Measurements from ENCODE around the gene SLC2A13.
"Not testable (repeated sequence)": the region's sequence is repeated elsewhere in the genome, so short reads cannot be mapped to it uniquely, and the experiment has no call there.

SLC2A13 gene

DNA sequence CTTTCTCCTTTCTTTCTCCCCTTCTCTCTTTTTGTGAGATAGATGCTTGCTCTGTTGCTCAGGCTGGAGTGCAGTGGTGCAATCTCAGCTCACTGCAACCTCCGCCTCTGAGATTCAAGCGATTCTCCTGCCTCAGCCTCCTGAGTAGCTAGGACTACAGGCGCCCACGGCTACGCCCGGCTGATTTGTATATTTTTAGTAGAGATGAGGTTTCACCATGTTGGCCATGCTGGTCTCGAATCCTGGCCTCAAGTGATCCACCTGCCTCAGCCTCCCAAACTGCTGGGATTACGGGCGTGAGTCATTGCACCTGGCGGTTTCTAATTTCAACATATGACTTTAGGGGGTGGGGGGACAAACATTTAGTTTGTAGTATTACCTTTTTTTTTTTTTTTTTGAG is 293.4 kb downstream of the SLC2A13 start:
- DNase-seq (ENCODE audit: low read depth in 2 of 2), result not testable (repeated sequence)

DNA sequence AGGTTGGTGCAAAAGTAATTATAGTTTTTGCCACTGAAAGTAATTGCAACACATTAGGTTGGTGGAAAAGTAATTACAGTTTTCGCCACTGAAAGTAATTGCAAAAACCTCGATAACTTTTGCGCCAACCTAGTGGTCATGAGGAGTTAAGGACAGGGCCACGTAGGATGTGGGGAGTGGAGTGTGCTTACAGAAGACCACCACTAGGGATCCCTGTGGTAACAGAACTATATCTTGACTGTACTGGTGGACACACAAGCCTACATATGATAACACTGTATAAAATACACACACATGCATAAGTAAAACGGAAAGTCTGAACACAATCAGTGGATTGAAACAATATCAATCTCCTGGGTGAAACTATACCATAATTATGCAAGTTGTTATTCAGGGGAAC is 298.8 kb downstream of the SLC2A13 start:
- no peak for DNase-seq (ENCODE audit: low read depth in 2 of 2)

DNA sequence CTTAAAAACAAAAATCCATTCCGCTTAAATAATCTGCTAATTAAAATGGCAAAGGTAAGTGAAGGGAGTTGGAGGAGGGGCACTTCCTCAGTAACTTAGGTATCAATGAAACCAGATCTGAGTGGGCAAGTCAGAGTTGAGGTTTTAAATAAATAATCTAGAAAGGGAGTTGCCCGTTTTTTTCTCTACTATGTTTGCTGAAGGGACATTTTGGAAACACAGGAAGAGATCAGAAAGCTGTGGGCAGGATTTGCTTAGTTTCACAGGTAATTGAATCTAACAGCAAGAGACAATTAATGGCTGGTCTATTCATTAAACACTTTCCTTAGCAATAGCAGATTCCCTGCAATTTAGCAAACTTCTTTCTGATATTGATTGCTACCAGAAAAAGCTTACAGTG is 300.2 kb downstream of the SLC2A13 start:
- DNase-seq (ENCODE audit: low read depth in 2 of 2), result no peak

GRCh38 chr12:39804898-39805297 is 301.0 kb downstream of the SLC2A13 start:
- DNase-seq (ENCODE audit: low read depth in 2 of 2), result no peak

DNA sequence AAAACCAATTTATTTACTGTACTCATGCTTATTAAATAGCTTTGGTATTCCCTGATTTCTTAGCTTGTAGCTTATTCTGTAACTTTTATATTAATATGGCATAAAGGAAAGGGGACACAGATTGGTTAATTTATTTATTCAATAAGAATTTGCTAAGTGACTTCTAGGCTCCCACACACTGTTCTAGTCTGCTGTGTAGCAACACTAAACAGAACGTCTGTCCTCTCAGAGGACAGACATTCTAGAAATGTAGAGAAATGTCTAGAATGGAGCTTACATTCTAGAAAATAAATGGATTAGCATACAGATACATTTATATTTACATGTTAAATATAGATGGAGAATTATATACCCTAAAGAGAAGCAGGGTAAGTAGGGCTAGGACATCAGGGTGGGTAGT is 301.4 kb downstream of the SLC2A13 start:
- no peak for DNase-seq (ENCODE audit: low read depth in 2 of 2)

GRCh38 chr12:39803151-39803550 is 302.7 kb downstream of the SLC2A13 start:
- DNase-seq (ENCODE audit: low read depth in 2 of 2), result no peak

- no peak for DNase-seq (ENCODE audit: low read depth in 2 of 2)
Observed at GRCh38 chr12:39798977-39799376, 306.9 kb downstream of the SLC2A13 start.

- DNase-seq (ENCODE audit: low read depth in 2 of 2), result no peak
Observed at GRCh38 chr12:39798429-39798828, 307.5 kb downstream of the SLC2A13 start.

DNA sequence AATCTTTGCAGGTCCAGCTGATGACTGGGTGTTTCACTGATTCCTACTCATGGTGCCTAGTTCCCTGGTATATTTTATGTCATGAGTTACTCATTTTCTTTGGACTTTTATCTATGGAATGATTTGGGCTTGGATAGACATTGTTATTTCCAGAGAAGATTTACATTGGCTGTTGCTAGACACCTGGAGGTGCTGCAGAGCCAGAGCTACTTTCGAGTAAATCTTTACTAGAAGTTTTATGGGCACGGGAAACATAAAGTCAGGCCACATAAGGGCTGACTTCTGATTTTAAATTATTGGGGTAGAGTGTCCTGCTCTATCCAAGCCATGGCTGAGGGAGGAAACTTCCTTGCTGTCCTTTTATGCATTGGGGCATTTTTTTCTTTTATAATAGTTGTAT is 310.4 kb downstream of the SLC2A13 start:
- no peak for DNase-seq (ENCODE audit: low read depth in 2 of 2)

DNA sequence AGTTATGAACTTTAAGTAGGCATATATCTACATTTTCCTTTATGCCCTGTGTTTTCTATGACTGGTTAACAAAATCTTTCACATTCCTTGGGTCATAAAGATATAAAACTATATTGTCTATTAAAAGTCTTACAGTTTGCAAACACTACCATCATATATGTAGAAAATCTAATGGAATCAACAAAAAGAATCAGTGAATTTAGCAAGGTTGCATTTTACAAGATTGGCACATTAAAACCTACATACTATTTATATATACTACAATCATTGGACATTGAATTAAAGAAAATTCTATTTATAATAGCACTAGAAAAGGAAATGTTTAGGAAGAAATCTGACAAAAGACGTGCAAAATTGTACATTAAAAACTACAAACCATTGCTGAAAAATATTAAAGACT is 312.9 kb downstream of the SLC2A13 start:
- DNase-seq (ENCODE audit: low read depth in 2 of 2), result no peak

GRCh38 chr12:39788239-39788638 is 317.6 kb downstream of the SLC2A13 start:
- DNase-seq (ENCODE audit: low read depth in 2 of 2), result no peak

DNA sequence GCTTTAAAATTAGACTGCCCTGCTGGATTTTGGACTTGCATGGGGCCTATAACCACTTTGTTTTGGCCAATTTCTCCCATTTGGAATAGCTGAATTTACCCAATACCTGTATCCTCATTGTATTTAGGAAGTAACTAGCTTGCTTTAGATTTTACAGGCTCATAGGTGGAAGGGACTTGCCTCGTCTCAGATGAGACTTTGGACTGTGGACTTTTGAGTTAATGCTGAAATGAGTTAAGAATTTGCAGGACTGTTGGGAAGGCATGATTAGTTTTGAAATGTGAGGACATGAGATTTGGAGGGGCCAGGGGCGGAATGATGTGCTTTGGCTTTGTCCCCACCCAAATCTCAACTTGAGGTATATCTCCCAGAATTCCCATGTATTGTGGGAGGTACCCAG is 320.1 kb downstream of the SLC2A13 start:
- not testable (repeated sequence) for DNase-seq (ENCODE audit: low read depth in 2 of 2)

DNA sequence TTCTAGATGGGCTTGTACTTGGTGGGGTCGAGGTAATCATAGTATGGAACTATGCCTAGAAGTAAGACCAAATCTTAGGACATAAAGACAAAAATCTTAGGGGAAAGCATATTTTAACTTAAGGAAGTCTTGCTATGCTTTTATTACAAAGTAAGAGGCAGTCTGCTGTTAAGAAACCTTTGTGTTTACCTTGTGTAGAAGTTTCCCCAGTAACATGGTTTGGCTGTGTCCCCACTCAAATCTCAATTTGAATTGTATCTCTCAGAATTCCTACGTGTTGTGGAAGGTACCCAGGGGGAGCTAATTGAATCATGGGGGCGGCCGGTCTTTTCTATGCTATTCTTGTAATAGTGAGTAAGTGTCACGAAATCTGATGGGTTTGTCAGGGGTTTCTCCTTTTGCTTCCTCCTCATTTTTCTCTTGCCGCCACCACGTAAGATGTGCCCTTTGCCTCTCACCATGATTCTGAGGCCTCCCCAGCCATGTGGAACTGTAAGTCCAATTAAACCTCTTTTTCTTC is 323.8 kb downstream of the SLC2A13 start:
- no peak for DNase-seq (ENCODE audit: low read depth in 2 of 2)

DNA sequence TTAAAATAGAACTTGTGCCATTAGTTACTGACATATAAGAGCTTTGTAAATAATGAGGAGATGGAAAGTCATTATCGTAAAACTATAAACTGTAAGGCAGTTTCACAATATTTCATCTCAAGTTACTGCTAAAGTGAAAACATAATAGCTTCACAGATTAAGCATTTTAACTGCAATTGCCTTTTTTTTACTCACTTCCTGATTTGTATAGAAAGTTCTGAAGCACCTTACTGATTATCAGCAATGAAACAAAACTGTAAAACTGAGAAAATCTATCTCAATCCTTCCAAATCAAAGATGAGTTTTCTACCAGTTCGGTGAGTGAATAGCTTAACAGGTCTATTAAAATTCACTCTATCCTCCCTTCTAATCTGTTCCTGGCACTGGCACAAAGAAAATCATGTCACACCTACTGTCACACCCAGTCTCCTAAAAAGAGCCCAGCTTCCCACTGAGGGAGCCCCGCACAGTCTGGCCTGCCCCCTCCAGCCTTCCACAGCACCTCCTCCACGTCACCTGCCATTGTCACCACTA is 324.9 kb downstream of the SLC2A13 start:
- no peak for DNase-seq (ENCODE audit: low read depth in 2 of 2)

DNA sequence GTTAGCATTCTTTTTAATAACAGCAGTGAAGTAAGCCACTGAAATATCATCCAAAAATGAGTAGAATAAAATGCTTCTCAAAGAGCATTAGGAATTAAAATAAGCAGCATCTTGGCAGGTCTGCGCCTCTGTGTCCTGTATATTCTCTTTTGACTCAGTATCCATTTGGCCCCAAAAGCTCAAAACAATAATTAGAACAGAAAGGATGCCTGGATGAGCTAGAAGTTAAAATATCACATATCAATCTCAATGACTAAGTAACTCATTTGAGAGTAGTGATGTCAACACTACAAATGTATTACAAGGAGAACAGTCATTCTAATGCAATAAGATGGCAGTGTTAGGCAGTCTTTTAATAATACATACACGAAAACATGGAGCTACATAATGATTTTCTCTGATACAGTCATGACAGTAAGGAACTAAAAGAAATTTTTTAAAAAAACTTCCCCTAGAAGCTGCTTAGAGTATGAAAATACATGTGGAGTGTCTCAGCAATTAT is 325.4 kb downstream of the SLC2A13 start:
- DNase-seq (ENCODE audit: low read depth in 2 of 2), result no peak

DNA sequence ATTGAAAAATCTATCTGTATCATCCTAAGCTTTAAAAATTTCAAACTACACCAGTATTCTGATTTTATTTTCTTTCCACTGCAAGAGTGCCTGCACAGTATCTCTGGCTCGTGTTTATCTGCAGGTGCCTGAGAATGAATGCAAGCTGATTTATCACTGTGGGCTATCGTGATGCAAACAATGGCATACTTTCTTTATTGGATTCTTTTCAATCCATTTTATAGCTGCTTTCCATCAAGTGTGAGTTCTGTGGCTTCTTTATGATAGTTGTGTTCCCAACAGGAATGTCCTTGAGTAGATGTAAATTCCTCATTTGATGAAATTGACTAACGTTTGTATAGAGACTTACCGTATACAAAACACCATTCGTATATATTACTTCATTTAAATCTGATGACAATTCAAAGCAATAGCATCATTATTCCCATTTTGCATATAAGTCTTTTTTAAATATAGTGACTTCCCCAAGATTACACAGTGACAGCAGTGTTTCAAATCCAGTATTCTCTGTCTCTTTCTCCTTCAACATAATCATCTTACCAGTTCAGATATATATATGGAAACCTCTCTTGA is 326.0 kb downstream of the SLC2A13 start:
- no peak for DNase-seq (ENCODE audit: low read depth in 2 of 2)

DNA sequence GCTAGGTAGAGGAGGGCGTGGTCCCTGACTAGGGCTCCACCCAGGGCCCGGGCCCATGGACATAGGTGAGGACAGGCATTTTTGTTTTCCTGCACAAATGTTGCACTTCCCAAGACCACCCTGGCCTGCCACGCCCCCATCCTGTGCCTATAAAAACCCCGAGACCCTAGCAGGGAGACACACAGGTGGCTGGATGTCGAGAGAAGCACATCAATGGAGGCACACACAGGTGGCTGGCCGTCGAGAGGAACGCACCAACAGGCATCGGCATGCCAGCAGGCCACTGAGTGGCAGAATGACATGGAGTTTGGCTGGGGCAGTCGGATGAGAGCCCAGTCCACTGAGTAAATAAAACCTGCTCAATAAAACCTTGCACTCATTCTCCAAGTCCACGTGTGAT is 328.4 kb downstream of the SLC2A13 start:
- DNase-seq (ENCODE audit: low read depth in 2 of 2), result no peak

DNA sequence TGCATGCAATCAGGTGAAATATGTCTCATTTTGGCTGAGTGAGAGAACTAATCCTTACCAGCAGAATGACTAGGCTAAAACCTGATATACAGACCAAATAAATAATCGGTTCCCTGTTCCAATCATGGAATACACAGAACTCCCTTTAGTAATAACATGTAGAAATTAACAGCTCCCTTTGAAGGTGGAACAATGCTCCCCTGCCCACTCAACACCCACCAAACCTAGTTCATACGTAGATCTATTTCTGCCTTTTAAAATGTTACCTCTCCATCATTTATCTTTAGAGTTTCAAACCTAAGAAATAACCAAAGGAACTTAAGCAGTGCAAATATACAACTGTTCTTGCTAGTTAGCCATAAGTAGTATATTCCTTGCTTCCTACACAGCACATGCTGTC is 332.6 kb downstream of the SLC2A13 start:
- no peak for DNase-seq (ENCODE audit: low read depth in 2 of 2)

DNA sequence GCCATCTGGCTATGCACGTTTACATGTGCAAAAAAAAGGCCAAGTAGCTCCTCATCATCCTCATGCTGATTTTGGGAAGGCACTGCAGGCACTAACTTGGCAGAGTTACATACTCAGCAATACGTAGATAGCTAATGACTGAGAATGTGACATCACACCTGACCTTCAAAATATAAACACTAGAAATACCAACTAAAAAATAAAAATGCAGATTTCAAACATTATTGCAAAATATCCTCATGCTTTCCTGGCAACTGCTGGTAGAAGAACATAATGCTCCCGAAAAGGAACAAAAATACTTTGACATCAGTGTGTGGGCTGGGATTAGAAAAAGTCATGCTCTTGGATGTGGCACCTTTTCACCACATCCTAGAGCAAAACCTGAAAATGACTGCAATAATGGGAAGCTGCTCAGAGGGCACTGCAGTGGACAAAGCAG is 333.0 kb downstream of the SLC2A13 start:
- no peak for DNase-seq (ENCODE audit: low read depth in 2 of 2)

DNA sequence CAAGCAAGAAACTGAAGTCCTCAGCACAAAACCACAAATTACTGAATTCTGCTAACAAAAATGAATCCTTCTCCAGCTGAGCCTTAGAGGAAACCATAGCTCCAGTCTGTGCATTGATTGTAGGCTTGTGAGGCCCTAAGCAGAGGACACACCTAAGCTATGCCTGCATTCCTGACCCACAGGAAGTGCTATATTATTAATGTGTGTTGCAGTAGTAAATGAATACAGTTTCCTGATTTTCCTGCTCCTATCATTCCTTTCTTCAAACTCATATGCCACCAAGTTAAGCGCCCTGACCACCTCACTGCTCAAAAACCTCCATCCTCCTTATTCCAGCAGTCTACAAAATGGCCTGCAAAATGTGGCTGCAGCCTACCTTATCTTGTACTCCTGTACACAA is 334.4 kb downstream of the SLC2A13 start:
- DNase-seq (ENCODE audit: low read depth in 2 of 2), result no peak

GRCh38 chr12:39764944-39765560 is 340.8 kb downstream of the SLC2A13 start:
- DNase-seq (ENCODE audit: low read depth in 2 of 2), result no peak

GRCh38 chr12:39763890-39764169 is 342.1 kb downstream of the SLC2A13 start:
- no peak for DNase-seq (ENCODE audit: low read depth in 2 of 2)

DNA sequence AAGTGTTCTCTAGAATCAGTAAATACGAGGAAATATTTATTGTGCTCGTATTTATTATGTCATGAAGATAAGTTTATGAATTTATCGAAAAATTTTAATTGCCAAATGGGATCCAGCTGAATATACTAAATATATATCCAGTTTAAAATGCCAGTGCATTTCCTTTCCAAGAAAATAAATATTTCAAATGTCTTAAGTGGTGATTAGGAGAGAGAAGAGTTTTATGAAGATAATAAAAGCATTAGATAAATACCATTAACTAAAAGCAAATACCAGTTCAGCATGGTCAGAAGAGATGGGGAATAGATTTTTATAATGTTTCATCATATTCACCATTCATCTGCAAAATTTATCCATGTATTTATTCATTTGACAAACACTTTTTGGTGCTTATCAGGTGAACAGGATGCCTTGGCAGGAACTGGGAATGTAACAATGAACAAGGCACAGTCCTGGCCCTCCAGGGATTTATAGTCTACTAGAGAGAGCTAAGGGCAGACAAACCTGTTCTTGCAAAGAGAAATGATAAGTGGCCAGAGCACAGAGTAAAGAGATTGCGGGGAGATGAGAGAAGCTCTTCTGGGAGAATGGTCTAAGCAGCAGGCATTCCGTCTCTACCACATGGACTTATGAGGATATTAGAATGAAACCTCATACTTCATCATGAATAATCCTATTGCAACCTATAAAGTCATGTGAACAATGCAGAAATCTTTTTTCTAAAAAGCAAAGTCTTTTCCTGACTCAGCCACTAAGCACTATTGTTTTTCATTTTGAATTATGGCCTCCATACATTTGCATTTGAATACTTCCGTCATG is 342.6 kb downstream of the SLC2A13 start:
- no peak for DNase-seq (ENCODE audit: low read depth in 2 of 2)

Measured in stimulated activated CD4-positive, alpha-beta T cell treated with anti-CD3 and anti-CD28 coated beads, Interleukin-1b, Interleukin-23, amount 100 ng/mL, for 4 hours (primary cell).